NCI-H2171 treated with DMSO at 0.1 percent for 48 hours (cell line): ENCODE measurements around the gene DISP2.

ENCODE experiments used
- DNase-seq: peaks from one replicate; lab custom pipeline; 2025; lab: John Stamatoyannopoulos, UW

DISP2 gene

GRCh38 chr15:40342416-40343320 lies 15.4 kb upstream of the DISP2 start:
- DNase-seq = no peak

GRCh38 chr15:40343512-40343911 lies 14.5 kb upstream of the DISP2 start:
- DNase-seq = no peak

- no peak for DNase-seq
Measured at GRCh38 chr15:40344217-40344616, 13.8 kb upstream of the DISP2 start.

GRCh38 chr15:40344631-40345120 lies 13.3 kb upstream of the DISP2 start:
- DNase-seq = peak; percentile 69

- DNase-seq = no peak
Measured at GRCh38 chr15:40345225-40345866, 12.7 kb upstream of the DISP2 start.

- no peak for DNase-seq
Measured at GRCh38 chr15:40345867-40346578, 12.0 kb upstream of the DISP2 start.

- no peak for DNase-seq
Measured at GRCh38 chr15:40346579-40347558, 11.2 kb upstream of the DISP2 start.

GRCh38 chr15:40347559-40348473 lies 10.2 kb upstream of the DISP2 start:
- no peak for DNase-seq

- no peak for DNase-seq
Measured at GRCh38 chr15:40348474-40348870, 9.5 kb upstream of the DISP2 start.

GRCh38 chr15:40349163-40349562 lies 8.9 kb upstream of the DISP2 start:
- DNase-seq = no peak

- DNase-seq = no peak
Measured at GRCh38 chr15:40352281-40352901, 5.6 kb upstream of the DISP2 start.

GRCh38 chr15:40353697-40354096 lies 4.3 kb upstream of the DISP2 start:
- DNase-seq = peak; percentile 47

GRCh38 chr15:40354408-40355171 lies 3.4 kb upstream of the DISP2 start:
- DNase-seq = peak; percentile 98

GRCh38 chr15:40355976-40356585 lies 1.9 kb upstream of the DISP2 start:
- DNase-seq = no peak

- DNase-seq = no peak
Measured at GRCh38 chr15:40357246-40357645, 773 bp upstream of the DISP2 start.

GRCh38 chr15:40358471-40359353 lies 693 bp downstream of the DISP2 start:
- DNase-seq = peak; percentile 69

- no peak for DNase-seq
Measured at GRCh38 chr15:40360015-40360414, 2.0 kb downstream of the DISP2 start.

GRCh38 chr15:40361640-40362039 lies 3.6 kb downstream of the DISP2 start:
- DNase-seq = no peak
